Stimulated activated CD8-positive, alpha-beta memory T cell treated with anti-CD3 and anti-CD28 coated beads, Interleukin-15, amount 100 ng/mL, for 4 hours (primary cell): ENCODE measurements around the gene FAM53B.

Experiments
- DNase-seq, 2 donors: peaks; one replicate each; pipeline ENCODE4 v3.0.0-alpha.2; 2020; ENCODE audit warnings: low read depth in 2 of 2

The FAM53B gene

DNA sequence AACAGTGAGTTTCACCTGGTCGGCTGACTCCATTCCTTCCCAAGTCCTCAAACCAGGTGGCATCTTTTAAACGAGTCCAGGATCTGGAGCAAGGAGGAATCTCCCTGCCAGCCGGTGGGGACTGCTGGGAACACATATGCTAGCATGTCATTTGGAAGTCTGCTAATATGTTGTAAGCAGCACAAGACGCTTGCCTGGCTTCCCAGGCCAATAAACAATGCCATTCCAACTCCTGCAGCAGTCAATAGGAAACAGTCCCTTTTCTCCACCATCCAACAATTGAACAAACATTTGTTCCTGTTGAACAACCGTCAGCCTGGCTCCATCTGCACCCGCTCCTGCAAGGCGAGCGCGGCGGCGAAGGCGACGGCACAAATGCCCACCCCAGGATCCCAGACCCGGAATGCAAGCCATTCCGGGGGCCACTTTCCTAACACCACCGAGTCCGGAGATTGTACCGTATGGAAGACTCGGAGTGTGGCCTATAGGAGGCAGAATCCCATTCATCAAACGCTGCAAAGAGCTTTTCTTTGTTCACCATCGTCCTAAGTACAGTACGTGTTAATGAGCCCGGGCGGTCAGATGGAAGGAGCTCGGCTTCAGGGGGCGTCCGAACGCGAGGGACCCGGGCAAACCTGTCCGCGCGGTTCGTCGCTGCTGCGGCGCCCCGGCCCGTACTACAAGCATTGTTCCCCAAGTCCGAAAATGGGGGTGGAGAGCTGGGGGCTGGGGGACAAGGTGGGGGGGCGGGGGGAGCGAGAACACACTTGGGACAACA is 1.6 kb downstream of the FAM53B start:
- DNase-seq: no peak

DNA sequence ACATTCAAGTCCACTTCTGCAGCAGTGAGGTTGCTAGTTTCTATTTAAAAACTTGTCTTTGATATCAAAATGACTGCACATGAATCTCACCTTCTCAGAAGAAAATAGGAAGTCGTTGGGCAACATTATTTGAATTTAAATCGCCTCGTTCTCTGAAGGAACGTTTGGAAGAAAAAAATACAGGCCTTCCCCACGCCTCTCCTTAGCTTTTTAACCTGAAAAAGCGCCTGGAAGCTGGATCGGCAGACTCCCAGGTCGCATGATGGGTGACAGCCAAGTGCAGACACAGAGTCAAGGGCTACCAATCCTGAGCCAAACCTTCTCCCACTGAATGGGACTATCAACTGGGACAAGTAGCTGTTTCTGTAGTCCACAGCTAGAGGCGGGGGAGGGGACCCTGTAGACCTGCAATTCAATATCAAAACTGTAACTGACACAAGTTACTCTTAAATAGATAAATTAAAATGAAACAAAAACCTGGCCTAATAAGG is 2.2 kb downstream of the FAM53B start:
- no peak for DNase-seq

DNA sequence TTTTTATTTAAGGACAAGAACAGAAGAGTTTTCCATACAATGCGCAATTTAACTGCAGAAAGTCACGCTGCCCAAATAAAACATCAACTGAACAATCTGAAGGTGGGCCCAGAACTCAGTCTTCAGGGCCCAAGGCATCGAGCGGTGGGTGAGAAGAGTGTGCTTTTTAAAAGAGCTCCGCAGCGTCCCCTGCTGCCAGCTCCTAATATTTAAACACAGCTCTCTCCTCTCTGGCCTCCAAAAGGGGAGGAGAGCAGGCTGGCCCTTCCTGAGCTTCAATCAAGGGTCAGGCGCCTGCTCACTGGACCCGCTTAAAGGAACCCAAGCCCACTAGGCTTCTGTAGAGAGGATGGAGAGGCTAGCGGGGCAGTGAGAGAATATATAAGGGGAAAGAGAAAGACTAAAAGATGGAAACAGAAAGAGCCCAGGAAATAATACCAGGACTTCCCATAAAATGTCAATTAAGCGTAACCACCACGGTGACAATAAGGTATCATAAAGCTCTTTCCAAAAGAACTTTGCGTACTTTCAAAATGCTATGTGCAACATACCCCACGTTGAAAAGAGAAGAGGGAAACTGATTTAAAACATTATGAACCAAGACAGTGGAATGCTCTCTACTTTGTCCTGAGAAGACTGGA is 2.8 kb downstream of the FAM53B start:
- peak in 1 of 2 donors; percentile 49 for DNase-seq

DNA sequence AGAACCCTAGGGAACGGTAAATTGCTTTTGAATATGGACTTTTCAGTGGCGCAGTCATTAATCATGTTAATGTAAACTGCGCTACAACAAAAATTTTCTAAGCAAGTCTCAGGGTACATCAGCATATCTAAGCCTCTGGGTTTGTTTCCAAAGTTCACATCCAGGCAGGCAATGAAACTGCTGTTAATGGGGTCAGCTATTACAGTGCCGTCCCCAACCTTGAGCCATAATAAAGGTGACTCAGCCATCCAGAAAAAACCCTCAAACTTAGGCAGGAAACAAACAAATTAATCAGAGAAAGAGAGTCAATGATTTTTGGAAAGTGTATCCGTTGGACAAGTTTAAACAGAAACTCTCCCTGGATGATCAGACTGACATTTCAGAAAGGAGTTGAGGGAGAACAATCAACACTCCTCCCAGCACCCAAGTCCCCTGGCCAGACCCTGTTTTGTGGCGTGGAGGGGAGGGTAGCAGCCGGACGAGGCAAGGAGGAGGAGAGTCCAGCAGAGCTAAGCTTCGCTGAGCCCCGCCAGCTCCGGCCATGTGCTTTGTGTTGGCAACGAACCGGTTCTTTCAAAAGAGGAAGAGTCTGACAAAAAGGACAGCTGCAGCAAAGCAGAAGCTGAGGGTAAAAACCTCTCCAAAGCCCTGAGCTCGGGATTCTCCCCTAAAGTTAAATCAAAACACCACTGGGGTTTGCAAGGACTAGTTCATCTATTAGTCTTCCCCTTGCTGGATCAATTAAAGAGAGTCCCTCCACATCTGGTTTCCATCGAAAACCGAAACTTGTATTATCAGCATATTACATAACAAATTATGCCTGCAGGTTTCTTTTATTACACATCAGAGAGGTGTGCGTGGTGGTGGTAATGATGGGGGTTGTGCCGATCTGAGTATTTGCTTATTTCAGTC is 3.6 kb downstream of the FAM53B start:
- DNase-seq: no peak

- no peak for DNase-seq
Measured at GRCh38 chr10:124739986-124740368, 4.2 kb downstream of the FAM53B start.

DNA sequence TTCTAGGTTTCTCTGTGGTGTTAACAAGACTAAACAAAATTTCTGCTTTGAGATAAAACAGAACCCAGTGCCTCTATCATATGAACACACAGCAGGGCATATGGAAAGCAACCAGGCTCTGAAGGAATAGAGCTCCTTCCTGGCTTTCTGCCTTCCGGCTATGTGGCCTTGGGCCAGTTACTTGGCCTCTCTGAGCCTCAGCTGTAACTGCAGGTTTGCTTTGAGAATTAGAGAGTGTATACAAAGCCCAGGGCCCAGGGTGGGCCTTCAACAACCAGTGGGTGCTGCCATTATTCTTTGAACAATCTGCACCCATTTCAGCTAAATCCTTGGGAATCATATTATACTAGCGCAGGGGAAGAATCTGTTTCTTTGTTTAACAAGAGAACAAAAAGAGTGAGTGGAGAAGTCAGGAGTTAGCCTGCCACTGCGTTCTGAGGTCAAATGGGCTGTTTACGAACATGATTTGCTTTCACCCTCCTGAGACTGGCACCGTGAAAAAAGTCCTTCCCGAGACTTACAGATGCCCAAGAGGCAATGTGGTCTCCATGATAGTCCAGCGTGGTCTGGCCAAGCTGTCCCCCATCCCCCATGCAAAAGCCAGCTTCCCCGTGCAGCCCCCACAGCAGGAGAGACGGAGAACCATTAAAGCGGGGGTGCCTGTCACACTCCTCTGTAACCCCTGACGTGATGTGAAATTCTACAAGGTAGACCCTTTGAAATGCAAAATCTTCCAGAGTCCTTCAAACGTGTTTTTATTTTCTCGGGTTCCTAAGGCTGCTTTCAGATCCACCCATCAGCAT is 4.9 kb downstream of the FAM53B start:
- DNase-seq: no peak

- DNase-seq: no peak
Measured at GRCh38 chr10:124738441-124738840, 5.7 kb downstream of the FAM53B start.

- DNase-seq: no peak
Measured at GRCh38 chr10:124737708-124738107, 6.5 kb downstream of the FAM53B start.

GRCh38 chr10:124737221-124737620 is 7.0 kb downstream of the FAM53B start:
- no peak for DNase-seq

- no peak for DNase-seq
Measured at GRCh38 chr10:124736491-124737136, 7.6 kb downstream of the FAM53B start.

DNA sequence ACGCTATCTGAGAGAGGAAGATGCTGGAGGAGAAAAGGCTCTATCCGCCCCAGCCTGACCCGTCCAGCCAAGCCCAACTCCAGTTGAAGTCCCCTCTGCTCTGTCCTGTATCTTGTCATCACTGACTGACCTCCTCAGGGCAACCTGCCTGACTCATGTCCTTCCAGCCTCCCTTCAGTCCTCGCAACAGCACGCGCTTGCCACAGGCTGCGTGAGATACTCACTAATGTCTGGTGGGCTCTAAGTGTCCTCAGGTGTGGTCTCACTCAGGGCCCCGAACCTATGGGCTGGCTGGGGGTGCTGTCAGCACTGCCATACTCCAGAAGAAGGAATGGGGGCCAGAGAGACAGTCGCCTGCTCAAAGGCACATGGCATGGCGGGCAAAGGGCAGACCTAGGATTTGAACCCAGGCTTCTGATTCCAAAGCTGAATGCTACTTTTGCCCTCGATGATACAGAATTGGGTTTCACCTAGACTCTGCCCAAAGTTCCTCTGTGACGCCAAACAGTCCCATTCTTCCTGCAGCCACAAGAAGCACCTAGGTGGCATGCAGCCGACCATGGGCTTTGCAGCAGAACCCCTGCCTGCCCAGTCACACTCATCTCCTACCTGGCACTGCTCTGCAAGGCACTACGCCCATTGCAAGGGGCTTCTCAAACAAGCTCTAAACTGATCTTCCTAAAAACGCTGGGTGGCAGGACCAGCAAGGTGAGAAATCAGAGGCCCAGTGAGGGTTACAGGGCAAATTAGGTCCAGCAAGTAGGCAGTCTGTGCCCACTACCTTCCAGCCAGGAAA is 8.5 kb downstream of the FAM53B start:
- DNase-seq: no peak

DNA sequence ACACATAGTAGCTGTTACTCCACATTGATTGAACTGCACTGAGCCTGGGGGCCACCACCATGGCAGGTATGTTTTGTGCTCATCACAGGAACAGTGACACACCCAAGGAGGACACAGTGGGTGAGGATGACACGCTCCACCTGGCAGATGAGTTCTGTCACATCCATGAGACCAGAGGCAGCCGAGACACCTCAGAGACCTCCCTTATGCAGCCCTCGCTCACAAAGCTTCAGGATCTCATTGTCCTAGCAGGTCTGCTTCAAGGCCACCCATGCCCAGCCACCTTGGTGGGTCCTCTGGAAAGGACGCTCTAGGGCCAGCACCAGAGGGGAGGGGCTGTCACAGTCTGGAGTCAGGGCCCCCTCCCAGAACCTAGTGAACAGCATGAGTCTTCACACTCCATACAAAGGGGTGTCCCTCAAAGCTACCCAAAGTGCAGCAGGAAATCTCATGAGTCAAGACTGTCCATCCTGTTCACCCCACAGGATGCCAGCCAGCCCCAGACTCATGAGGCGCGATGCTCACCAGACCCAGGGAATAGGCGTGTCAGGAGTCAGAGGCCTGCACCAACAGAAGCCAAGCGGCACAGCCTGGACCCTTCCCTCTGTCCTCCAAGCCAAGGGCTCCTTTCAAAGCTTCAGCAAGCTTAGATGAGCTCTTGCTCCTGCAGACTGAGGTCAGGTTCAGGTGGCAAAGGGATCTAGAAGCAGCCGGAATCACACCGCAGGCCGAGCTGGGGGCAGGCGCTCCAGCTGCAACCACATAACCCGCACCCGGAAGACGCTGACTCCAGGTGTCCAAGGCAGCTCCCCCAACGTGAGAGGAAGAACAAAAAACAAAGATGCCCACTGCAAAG is 9.6 kb downstream of the FAM53B start:
- DNase-seq: no peak

- DNase-seq: no peak
Measured at GRCh38 chr10:124733571-124734245, 10.5 kb downstream of the FAM53B start.

- DNase-seq: no peak
Measured at GRCh38 chr10:124732931-124733570, 11.1 kb downstream of the FAM53B start.

- DNase-seq: no peak
Measured at GRCh38 chr10:124731551-124731950, 12.6 kb downstream of the FAM53B start.

DNA sequence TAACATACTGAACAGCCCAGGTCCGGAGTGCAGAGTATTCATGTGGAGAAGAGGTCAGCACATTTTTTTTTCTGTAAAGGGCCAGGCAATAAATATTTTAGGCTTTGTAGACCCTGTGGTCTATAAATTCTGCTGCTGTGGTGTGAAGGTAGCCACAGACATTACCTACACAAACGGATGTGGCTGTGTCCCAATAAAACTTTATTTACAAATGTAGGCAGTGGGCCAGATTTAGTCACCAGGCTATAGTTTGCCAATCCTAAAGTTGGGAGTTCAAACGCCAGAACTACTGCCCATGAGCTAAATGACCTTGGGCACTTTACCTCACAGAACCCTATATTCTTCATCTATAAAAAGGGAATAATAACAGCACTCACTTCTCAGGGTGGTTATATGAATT is 13.4 kb downstream of the FAM53B start:
- no peak for DNase-seq

DNA sequence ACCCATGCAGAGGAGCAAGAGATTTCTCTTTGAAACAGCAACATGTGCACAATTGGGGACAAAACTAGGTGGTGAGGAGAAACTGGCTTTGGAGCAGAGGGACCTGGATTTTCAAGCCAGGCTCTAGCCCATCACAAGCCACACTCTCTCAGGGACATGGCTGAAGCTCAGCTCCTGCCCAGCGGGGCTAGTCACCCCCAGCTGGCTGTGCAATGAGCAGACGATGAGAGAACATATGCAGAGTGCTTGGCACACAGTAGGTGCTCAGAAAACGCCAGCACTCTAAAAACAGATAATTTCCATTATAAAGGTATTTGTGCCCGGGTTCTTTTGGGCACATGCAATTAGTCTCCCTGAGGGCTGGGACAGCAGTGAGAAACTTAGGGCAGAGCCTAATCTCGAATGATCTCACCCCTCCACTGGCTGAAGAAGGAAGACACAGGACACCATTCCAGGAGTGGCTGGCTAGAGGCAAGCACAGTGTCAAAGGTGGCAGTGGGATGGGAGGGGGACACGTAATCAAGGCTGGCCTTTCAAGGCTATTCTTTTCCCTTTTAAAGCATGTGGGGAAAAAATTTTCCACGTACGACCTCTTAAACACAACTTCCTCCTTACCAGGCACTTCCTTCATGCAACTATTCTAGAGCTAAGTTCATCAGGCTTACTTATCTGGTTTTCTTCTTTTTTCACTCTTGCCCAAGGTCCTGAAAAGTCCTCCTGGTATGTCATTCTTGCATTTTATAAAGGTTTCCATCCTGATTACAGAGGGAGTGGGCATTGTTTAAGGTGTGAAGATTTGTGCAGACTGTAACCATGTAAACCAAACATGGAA is 15.1 kb downstream of the FAM53B start:
- DNase-seq: no peak
